Measurements from ENCODE around the gene TH. TPM values are rescaled to one million over a fixed set of nuclear protein-coding genes. Genes with fewer than 3 reads are reported as not detected.

Gene TH
- total RNA-seq (1 to 10 TPM in 3 of 7 donors, under 1 TPM in 3, not detected in 1; 0.12 to 4.1 (median 0.99) TPM), polyA plus RNA-seq (under 1 TPM in 1 of 2 donors, not detected in 1; 0.54 TPM)
- long read RNA-seq, donor 1, partial matches to known transcripts: 1 of 3 reads
- long read RNA-seq, donor 1, other reads (novel, unspliced or antisense): 1 of 3 reads
- long read RNA-seq, donor 2: 0 reads
- long read RNA-seq, donor 3, partial matches to known transcripts: 3 of 4 reads
- long read RNA-seq, donor 3, other reads (novel, unspliced or antisense): 1 of 4 reads

- intact Hi-C loops (cut with DNase I): no loop called here
- no peaks in the 10 kb centered on the region for H3K4me1 ChIP-seq (ENCODE audit: insufficient read depth)
- H3K4me3 ChIP-seq: no peak within 1 kb of the TSS
- H3K36me3 ChIP-seq: no peaks in the 10 kb centered on the region
- TF ChIP-seq EP300 (IDR thresholded peaks at IDR 0.05) (no peak), POLR2A (IDR thresholded peaks at IDR 0.05) (no peak)
- TF ChIP-seq, protein P1, sequence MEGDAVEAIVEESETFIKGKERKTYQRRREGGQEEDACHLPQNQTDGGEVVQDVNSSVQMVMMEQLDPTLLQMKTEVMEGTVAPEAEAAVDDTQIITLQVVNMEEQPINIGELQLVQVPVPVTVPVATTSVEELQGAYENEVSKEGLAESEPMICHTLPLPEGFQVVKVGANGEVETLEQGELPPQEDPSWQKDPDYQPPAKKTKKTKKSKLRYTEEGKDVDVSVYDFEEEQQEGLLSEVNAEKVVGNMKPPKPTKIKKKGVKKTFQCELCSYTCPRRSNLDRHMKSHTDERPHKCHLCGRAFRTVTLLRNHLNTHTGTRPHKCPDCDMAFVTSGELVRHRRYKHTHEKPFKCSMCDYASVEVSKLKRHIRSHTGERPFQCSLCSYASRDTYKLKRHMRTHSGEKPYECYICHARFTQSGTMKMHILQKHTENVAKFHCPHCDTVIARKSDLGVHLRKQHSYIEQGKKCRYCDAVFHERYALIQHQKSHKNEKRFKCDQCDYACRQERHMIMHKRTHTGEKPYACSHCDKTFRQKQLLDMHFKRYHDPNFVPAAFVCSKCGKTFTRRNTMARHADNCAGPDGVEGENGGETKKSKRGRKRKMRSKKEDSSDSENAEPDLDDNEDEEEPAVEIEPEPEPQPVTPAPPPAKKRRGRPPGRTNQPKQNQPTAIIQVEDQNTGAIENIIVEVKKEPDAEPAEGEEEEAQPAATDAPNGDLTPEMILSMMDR (IDR thresholded peaks at IDR 0.05): no peak
- H3K27me3 ChIP-seq: no peaks in the 10 kb centered on the region
- WGBS, 3 donors: 34 to 48% (median 41%) methylated on average over 13 to 17 of the region's 17 CpGs
- no peak for DNase-seq
- H3K9me3 ChIP-seq: no peaks in the 10 kb centered on the region
- H3K27ac ChIP-seq: no peak within 1 kb of the TSS
Observed at GRCh38 chr11:2171591-2172003, at the start of gene TH. TSS of gene TH (minus strand) at chr11:2171815. CDS start at chr11:2171786, 29 bp downstream.

DNA sequence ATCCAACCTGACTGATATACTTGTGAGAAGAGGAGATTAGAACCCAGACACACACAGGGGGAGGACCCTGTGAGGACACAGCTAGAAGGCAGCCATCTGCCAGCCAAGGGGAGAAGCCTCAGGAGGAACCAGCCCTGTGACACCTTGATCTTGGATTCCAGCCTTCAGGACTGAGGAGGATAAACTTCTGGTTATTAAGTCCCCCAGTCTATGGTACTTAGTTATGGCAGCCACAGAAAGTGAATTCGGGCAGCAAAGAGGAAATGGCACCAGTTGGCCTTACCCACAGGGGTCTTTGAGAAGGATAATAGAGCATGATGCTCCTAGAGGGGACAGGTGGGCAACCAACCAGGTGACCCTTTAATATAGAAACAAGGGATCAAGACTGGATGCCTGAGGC lies 49.4 kb upstream of the TH start:
- no peaks in the 10 kb centered on the region for H3K4me1 ChIP-seq (ENCODE audit: insufficient read depth)
- no peaks in the 10 kb centered on the region for H3K9me3 ChIP-seq
- no peak overlapping the region for H3K27ac ChIP-seq
- no peak overlapping the region for H3K4me3 ChIP-seq
- H3K27me3 ChIP-seq: no peaks in the 10 kb centered on the region
- intact Hi-C loops (cut with DNase I): no loop called here
- no peak for DNase-seq
- TF ChIP-seq EP300 (IDR thresholded peaks at IDR 0.05): no peak
- TF ChIP-seq POLR2A (IDR thresholded peaks at IDR 0.05): no peak
- TF ChIP-seq, protein P1 (IDR thresholded peaks at IDR 0.05): no peak
- no peaks in the 10 kb centered on the region for H3K36me3 ChIP-seq
- 70 to 75% (median 71%) methylated on average over 1 of the region's 1 CpG for WGBS, 3 donors

GRCh38 chr11:2220173-2220771 lies 48.7 kb upstream of the TH start:
- TF ChIP-seq EP300 (IDR thresholded peaks at IDR 0.05) (no peak), POLR2A (IDR thresholded peaks at IDR 0.05) (no peak)
- TF ChIP-seq, protein P1 (IDR thresholded peaks at IDR 0.05): no peak
- H3K4me3 ChIP-seq: no peak overlapping the region
- no peaks in the 10 kb centered on the region for H3K27me3 ChIP-seq
- intact Hi-C loops (cut with DNase I): no loop called here
- H3K4me1 ChIP-seq (ENCODE audit: insufficient read depth): no peaks in the 10 kb centered on the region
- DNase-seq: no peak
- 71 to 84% (median 75%) methylated on average over 3 of the region's 3 CpGs for WGBS, 3 donors
- H3K9me3 ChIP-seq: no peaks in the 10 kb centered on the region
- H3K36me3 ChIP-seq: no peaks in the 10 kb centered on the region
- no peak overlapping the region for H3K27ac ChIP-seq

GRCh38 chr11:2219318-2220017 lies 47.9 kb upstream of the TH start:
- WGBS, 3 donors: 73 to 86% (median 74%) methylated on average over 6 of the region's 6 CpGs
- intact Hi-C loops (cut with DNase I): no loop called here
- Histone ChIP-seq H3K36me3 (no peaks in the 10 kb centered on the region), H3K27ac (no peak overlapping the region), H3K9me3 (no peaks in the 10 kb centered on the region), H3K4me1 (ENCODE audit: insufficient read depth) (no peaks in the 10 kb centered on the region), H3K4me3 (no peak overlapping the region), H3K27me3 (no peaks in the 10 kb centered on the region)
- TF ChIP-seq, protein P1 (IDR thresholded peaks at IDR 0.05): no peak
- TF ChIP-seq EP300 (IDR thresholded peaks at IDR 0.05) (no peak), POLR2A (IDR thresholded peaks at IDR 0.05) (no peak)
- DNase-seq: peak in 1 of 5 donors; percentile 11

All from ovary (tissue), 10 donors.